EH (cell line): ENCODE results near the gene ASB2.

Source experiments
- DNase-seq: peaks from one replicate; pipeline ENCODE4 v3.0.0-alpha.2; 2015; ENCODE audit warnings: low read depth

The ASB2 gene

GRCh38 chr14:93981316-93982229, 5.2 kb upstream of the ASB2 start:
- DNase-seq: no peak

DNA sequence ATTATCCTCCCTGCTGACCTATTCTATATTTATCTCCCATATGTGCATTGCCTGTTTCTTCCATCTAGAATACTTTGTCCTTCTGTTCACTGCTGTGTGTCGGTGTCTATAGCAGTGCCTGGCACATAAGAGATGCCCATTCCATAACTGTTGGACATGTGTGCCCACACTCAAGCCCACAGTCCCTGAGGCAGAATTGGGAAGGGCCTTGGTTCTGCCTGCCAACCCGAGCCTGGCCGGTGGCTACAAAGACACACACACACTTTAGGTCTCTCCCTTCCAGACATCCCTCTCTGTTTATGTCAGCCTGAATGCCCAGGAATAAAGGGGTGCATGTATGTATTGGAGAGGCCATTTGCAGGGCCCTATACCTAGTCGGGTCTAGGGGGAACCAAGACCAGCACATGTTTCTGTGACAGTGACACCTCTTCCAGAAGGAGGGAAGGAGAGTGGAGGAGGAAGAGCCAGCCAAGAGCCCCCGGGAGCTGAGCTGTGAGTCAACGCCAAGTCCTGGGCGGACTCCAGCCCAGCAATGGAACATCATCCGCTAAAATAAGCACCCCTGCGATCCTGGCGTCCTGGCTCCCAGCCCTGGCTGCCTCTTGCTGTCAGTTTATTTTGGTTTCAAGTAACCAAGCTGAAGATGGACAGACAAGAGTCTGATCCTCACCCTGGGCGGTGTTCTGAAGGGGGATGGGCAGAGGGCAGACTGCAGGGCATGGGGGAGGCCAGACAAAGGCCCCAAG, 4.3 kb upstream of the ASB2 start:
- DNase-seq: peak; percentile 31

DNA sequence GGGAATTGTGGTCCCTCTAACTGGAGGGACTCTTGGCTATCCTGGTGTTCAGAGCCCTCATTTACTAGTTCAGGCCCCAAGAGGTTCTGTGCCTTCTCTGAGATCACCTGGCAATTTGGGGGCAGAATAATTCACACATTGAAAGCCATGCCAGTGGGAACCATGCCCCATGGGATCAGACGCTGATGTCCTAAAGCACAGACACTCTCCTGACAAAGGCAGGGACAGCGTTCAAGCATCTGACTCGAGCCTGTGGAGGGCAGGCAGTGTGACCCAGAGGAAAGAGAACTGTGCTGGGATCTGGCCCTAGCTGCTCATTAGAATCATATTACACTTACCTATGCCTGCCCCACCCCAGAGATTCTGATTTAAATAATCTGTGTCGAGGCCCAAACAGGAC, 2.4 kb upstream of the ASB2 start:
- no peak for DNase-seq

DNA sequence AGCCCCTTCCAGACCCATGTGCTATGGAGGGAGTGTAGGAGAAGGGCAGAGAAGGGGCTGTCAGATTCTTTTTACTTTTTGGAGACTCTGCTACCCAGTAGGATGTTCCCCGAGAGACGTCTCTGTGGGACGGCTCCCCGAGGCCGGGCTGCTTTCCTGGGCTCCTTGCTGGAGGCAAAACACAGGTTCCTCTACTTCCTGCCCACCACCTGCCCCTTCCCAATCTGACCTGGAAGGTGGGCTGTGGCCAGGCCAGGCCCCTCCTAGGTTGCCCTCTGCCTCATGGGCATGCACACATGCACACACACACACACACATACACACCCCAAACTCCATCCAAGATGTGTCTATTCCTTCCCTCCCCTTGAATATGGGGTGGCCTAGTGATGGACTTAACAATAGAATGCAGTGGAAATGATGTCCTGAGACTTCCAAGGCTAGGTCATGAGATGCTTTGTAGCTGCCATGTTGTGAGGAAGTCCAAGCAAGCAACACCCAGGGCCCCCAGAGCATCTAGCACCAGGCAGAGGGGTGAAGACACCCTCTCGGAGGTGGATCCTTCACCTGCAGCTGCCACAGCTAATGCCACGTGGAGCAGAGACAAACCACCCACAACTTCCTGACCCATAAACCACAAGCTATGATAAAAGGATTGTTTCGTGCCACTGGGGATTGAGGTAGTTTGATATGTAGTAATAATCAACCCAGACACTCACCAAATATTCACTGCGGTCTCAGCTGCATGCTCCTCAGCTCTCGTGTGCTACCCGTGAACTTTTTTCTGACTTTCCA, 1.6 kb upstream of the ASB2 start:
- no peak for DNase-seq

DNA sequence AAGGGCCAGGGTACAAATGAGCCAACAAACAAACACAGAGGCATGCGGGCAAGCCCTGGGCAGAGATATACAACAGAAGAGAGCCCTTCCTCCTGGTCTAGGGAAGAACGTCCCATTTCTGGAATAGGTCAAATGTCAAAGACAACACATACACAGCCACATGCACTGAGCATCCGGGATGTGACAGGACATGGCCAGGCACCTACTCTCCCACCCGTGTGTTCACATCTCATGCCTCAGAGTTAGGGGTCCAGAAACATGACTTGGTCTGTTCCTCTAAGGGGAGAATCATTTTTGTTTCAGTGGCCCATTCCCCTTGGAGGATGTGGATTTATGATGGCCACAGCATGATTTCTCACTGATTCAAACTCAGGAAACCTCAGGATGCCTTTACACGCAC, 801 bp upstream of the ASB2 start:
- DNase-seq: no peak

- DNase-seq: no peak
These were observed 436 bp downstream of the ASB2 start for GRCh38 chr14:93975791-93976476.

- no peak for DNase-seq
These were observed 1.5 kb downstream of the ASB2 start for GRCh38 chr14:93974833-93975232.

DNA sequence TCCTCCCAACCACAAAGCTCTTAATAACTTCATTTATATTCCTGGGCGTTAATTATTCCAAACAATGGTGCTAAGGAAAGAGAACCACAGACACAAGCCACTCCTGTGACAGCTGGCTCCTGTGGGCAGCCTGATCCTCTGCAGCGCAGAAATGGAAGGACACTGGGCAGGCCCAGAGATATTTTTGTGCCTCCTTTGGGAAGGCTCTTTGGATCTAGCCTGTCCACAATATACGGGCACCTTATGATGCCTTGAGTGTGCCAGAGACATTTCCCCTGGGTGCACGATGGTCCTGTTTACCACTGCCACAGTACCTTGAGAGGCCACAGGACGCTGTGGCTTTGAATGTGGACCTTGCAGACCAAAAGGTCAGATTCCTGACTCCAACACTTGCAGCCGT, 2.1 kb downstream of the ASB2 start:
- DNase-seq: no peak

- no peak for DNase-seq
These were observed 2.8 kb downstream of the ASB2 start for GRCh38 chr14:93973607-93974006.

DNA sequence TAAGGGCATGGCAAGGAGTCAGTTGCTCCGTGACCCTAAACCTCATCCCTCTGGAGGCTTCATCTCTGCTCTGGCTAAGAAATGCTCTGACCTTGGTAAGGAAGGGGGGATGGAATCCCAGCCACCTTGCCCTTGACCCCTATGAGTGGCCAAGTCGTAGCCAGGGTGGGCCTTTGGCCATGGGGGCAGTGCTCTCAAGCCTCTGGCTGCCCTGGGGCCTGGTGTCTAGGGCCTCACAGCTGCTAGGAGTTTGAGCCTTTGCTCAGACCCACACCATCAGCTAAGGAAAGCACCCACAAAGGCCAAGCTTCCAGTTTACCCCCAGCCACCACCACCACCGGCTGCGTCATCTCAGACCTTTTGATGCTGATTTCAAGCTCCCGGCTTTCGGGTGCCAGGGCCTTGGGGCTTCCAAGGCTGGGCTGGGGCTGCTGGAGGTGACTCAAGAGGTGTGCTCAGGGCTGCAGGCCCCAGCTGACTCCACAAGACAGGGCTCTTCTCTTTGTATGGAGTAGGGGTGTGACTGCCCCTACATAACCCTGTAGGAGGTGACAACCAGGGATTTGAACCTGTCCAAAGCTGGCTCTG, 3.7 kb downstream of the ASB2 start:
- no peak for DNase-seq

DNA sequence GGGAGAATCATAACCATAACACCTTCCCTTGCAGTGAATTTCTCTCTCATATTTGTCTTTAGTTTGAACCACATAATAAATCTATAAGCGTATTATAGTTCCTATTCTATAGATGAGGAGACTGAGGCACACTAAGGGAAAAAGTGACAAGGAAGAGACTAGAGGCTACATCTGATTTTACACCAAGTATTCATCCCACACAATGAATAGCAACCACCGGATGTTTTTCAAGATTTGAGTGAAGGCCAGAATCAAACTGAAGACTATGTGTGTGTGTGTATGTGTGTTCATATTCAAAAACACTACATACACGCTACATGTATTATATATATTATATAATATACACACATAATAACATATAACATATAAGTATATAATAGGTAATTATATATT, 4.7 kb downstream of the ASB2 start:
- no peak for DNase-seq

- DNase-seq: no peak
These were observed 5.3 kb downstream of the ASB2 start for GRCh38 chr14:93970965-93971634.

DNA sequence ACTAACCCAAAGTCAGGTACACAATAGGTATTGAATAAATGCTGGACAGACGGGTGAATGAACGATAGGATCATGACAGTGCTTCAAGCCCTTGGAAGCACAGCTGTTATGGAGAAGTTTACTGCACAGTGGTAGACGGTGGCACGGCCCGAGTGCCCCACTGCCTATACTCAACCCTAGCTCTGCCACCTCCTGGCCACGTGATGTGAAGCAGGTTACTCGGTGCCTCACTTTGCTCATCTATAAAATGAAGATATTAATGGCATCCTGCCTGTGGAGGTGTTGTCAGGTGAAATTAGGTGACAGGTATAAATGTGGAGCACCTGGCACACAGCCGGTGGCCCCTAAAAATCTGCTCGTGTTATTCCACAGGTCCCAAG, 5.8 kb downstream of the ASB2 start:
- DNase-seq: no peak

DNA sequence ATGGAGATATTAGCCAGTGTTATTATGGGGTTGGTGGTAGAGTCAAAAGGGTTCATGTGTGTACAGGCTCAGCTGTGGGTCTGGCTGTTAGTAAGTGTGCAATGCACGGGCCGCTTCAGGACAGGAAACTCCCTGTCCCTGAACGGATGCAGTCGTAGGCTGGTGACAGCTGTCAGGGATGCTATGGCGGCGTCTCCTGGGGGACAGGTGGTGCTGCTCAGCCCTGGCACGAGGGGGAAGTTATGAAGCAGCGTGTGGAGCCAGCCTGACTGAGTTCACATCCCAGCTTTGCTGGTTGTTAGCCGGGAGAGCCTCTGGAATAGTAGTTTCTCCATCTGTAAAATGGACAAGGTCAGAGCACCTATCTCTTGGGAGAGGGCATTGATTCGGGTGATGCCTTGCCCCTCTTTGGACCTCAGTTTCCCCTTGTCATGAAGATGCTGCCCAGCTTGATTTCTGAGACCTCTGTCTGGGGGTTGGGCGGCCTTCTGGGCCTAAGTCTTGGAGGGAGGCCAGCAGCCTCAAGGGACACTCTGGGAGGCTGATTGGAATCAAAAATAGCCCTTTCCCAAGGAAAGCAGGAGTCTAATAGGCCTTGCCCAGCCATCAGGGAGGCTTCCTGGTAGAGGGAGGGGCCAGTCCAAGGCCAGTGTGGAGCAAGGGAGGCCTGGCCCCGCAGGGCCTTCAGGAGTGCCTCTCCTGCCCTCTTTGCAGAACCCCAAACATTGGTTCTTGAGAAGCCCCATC, 7.1 kb downstream of the ASB2 start:
- DNase-seq: peak; percentile 33

DNA sequence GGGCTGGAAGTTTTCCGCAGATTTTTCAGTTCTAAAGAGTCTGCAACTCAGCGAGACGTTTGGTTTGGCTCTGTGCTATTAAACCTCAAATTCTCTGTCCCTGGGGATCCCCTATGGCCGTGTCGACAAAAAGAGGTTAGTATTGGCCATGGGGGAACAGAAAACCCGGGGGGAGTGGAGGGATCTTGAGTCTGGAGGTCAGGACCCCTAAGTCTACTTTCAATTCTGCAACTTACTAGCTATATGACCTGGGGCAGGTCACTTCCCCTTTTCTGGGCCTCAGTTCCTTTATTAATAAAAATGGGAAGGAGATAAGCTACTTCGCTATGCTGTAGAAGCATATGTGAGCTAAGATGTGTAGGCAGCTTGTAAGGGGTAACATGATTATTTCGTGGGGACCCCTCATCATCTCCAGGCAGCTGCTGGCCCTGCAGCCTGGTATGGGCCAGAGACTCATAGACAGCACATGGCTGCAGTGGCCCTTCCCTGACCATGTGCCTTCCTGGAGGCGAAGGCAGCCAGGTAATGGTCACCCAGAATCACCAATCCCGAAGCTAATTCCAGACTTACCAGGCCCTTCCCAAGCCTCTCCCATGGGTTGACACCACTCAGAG, 8.6 kb downstream of the ASB2 start:
- no peak for DNase-seq

- DNase-seq: no peak
These were observed 10.4 kb downstream of the ASB2 start for GRCh38 chr14:93965946-93966474.

DNA sequence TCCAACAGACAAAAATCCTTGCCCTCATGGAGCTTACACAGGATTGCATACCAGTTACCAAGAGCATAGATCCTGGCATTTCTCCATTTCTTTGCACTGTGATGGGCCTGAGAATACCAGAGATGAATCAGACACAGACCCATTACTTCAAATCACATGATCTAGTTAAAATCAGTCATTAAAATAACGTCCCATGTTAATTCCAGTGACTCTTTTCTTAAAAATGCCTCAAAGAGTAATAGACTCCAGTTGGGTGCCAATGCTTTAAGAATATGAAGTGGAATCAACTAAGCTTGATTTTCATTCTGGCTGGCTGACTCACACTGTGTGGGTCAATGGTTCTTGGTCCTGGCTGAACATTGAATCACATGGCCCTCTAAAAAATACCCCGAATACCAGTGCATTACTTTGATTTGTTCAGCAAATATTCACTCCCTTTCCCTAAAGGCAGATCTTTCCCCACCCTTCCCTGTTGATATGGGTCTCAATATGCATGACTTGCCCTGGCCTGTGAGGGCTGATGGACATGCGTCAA, 11.0 kb downstream of the ASB2 start:
- peak; percentile 98 for DNase-seq

GRCh38 chr14:93964820-93965286, 11.5 kb downstream of the ASB2 start:
- no peak for DNase-seq

- DNase-seq: no peak
These were observed 12.1 kb downstream of the ASB2 start for GRCh38 chr14:93964281-93964680.
